ENCODE data around the gene HLF. TPM values are rescaled to one million over a fixed set of nuclear protein-coding genes. Genes with fewer than 3 reads are reported as not detected.

Gene HLF
- total RNA-seq, 1 experiment from 2014 or later, result 1.5 TPM

DNA sequence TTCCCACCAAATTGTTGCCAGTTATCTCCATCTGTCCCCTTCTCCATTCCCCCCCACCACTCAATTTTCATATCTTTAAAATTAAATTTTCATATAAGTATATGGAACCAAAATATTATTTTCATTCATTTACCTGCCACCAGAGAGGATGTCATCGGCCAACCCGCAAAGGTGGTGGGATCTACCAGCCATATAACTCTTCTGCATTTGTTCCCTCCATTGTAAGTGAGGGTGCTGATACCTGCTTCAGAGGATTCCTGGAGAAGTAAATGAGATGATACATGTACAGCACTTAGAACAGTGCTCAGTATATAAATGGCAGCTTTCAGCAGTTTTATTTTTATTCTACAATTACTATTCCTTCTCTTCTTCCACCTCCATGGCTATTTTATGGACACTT is 15.0 kb downstream of the HLF start:
- POLR2A ChIA-PET, result no interaction called here
- Histone ChIP-seq H2AFZ (ENCODE audit: low read depth, low read length, poor library complexity, severe bottlenecking) (no peak overlapping the region), H3K9me3 (ENCODE audit: control insufficient read depth in 1 of 2, insufficient read depth in 1 of 2, low read depth in 1 of 2, low read length in 2 of 2) (no peaks in the 10 kb centered on the region), H3K27ac (ENCODE audit: low read depth, low read length) (no peak overlapping the region), H4K20me1 (ENCODE audit: insufficient read depth) (no peaks in the 10 kb centered on the region), H3K9me2 (ENCODE audit: insufficient read depth) (no peaks in the 10 kb centered on the region), H3K4me1 (ENCODE audit: control insufficient read depth in 1 of 2, insufficient read depth in 2 of 2, low read length in 2 of 2) (peaks cover 0 to 16% of the 10 kb centered on the region in 2 experiments; a peak in 2 of 4 replicates), H3K9ac (ENCODE audit: low read length) (no peak overlapping the region), H3K4me3 (replicated peaks in 1 of 2; ENCODE audit: low read depth in 1 of 2, low read length in 2 of 2) (no peak overlapping the region), H3K4me2 (ENCODE audit: low read length) (no peak overlapping the region), H3K79me2 (ENCODE audit: insufficient read depth, low read length) (no peaks in the 10 kb centered on the region), H3K36me3 (ENCODE audit: control insufficient read depth in 1 of 2, insufficient read depth in 2 of 2, low read length in 2 of 2) (no peaks in the 10 kb centered on the region), H3K27me3 (ENCODE audit: insufficient read depth, low read length) (no peaks in the 10 kb centered on the region)
- intact Hi-C loops (cut with micrococcal nuclease), result no loop called here
- DNase-seq (ENCODE audit: low read depth, low spot score) (no peak), ATAC-seq (no peak)
- CTCF ChIA-PET, result no interaction called here
- no TSS peak for BruUV-seq (replicated peaks)
- TF ChIP-seq RAD21 (IDR thresholded peaks at IDR 0.05; ENCODE audit: low read depth) (no peak), POLR2AphosphoS5 (IDR thresholded peaks at IDR 0.05; ENCODE audit: low read depth, low read length) (no peak), POLR2A (IDR thresholded peaks at IDR 0.05; ENCODE audit: borderline replicate concordance, extremely low read depth, insufficient read depth, insufficient read length) (no peak), EZH2phosphoT487 (IDR thresholded peaks at IDR 0.05; ENCODE audit: borderline replicate concordance) (no peak), CTCF (IDR thresholded peaks at IDR 0.05 in 2 of 3, conservative IDR thresholded peaks at IDR 0.05 in 1 of 3; ENCODE audit: borderline replicate concordance in 1 of 3, insufficient read depth in 1 of 3, low read depth in 2 of 3, low read length in 2 of 3) (no peak), EZH2 (IDR thresholded peaks at IDR 0.05) (no peak), REST (IDR thresholded peaks at IDR 0.05; ENCODE audit: low read depth) (no peak), EGR1 (IDR thresholded peaks at IDR 0.05; ENCODE audit: low read depth) (no peak), YY1 (IDR thresholded peaks at IDR 0.05; ENCODE audit: extremely low read depth, insufficient replicate concordance, low read depth, low read length) (no peak), CBX3 (IDR thresholded peaks at IDR 0.05; ENCODE audit: low read depth) (no peak), SP1 (IDR thresholded peaks at IDR 0.05; ENCODE audit: low read depth) (no peak), SIN3A (IDR thresholded peaks at IDR 0.05; ENCODE audit: low read depth) (no peak), ELF1 (IDR thresholded peaks at IDR 0.05; ENCODE audit: borderline replicate concordance, low read depth) (no peak), ZNF274 (IDR thresholded peaks at IDR 0.05; ENCODE audit: low read depth, low read length) (no peak)
- TF ChIP-seq, protein P1, sequence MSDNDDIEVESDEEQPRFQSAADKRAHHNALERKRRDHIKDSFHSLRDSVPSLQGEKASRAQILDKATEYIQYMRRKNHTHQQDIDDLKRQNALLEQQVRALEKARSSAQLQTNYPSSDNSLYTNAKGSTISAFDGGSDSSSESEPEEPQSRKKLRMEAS (IDR thresholded peaks at IDR 0.05), result no peak
- RAD21 ChIA-PET (ENCODE audit: low non-redundant PET in 1 of 2, low total read pairs in 2 of 2, uncharacterized antibody in 2 of 2, unreplicated experiment in 2 of 2), result no interaction called here

All from HCT116 (cell line).